Keratinocyte (primary cell): ENCODE data around the gene RPRD1B.

Experiments
- CTCF ChIP-seq, 3 experiments: IDR thresholded peaks in 1 of 3; conservative IDR thresholded peaks in 1 of 3; optimal IDR thresholded peaks in 1 of 3; 2 replicates in 2 of 3; 3 replicates in 1 of 3; pipeline versions ENCODE3 to v1.5.1; 2011; ENCODE audit warnings: low read length in 3 of 3, mild to moderate bottlenecking in 3 of 3, moderate library complexity in 2 of 3, control low read depth in 1 of 3, inconsistent platforms in 1 of 3; ENCODE audit not compliant: insufficient read depth in 2 of 3; ENCODE audit errors: extremely low read depth in 1 of 3
- EZH2 ChIP-seq: IDR thresholded peaks from one replicate; pipeline ENCODE4 v1.6.1; 2012; ENCODE audit warnings: inconsistent platforms, mild to moderate bottlenecking, low read length, moderate library complexity

GRCh38 chr20:37987602-37988290, 45.8 kb upstream of the RPRD1B start:
- no peak for TF ChIP-seq CTCF (optimal IDR thresholded peaks at IDR 0.05 in 1 of 3, IDR thresholded peaks at IDR 0.05 in 1 of 3, conservative IDR thresholded peaks at IDR 0.05 in 1 of 3; ENCODE audit: extremely low read depth in 1 of 3, insufficient read depth in 2 of 3, low read length in 3 of 3)
- TF ChIP-seq EZH2, result no peak
